Muscle layer of colon (tissue), 2 donors: ENCODE results near the gene TMEM156.
A peak's percentile ranks its signal among the peaks of the same experiment; 100 is the strongest.
"Not testable (repeated sequence)": the region's sequence is repeated elsewhere in the genome, so short reads cannot be mapped to it uniquely, and the experiment has no call there.

Experiments
- H3K27ac ChIP-seq: one replicate; pipeline ENCODE4 v1.7.0; 2013; ENCODE audit warnings: low read depth, mild to moderate bottlenecking, low read length, moderate library complexity
- H3K27me3 ChIP-seq, 2 donors: one replicate each; pipeline ENCODE4 v1.7.0; 2013; ENCODE audit warnings: low read length in 2 of 2, mild to moderate bottlenecking in 2 of 2; ENCODE audit not compliant: insufficient read depth in 2 of 2, control insufficient read depth in 1 of 2
- H3K36me3 ChIP-seq: one replicate; pipeline ENCODE4 v1.7.0; 2013; ENCODE audit warnings: mild to moderate bottlenecking, low read length; ENCODE audit not compliant: insufficient read depth
- H3K4me1 ChIP-seq: one replicate; pipeline ENCODE4 v1.7.0; 2013; ENCODE audit warnings: mild to moderate bottlenecking, low read length; ENCODE audit not compliant: insufficient read depth
- H3K4me3 ChIP-seq, 2 donors: one replicate each; pipeline ENCODE4 v1.7.0; 2013; ENCODE audit warnings: low read length in 2 of 2, low read depth in 1 of 2, mild to moderate bottlenecking in 1 of 2, moderate library complexity in 1 of 2
- H3K9ac ChIP-seq: one replicate; pipeline ENCODE4 v1.7.0; 2013; ENCODE audit warnings: low read length
- H3K9me3 ChIP-seq: one replicate; pipeline ENCODE4 v1.7.0; 2013; ENCODE audit warnings: mild to moderate bottlenecking, low read length
- donor health status: abdominal sarcoma.
- donor health status: Adenocarcinoma of cecum.

The TMEM156 gene

GRCh38 chr4:38952017-38952416 lies 80.2 kb downstream of the TMEM156 start:
- H3K9me3 ChIP-seq = no peaks in the 10 kb centered on the region
- H3K36me3 ChIP-seq = no peaks in the 10 kb centered on the region
- peak overlapping the region; percentile 20 for H3K27ac ChIP-seq
- no peaks in the 10 kb centered on the region for H3K27me3 ChIP-seq
- no peak overlapping the region for H3K4me3 ChIP-seq
- peaks cover 33% of the 10 kb centered on the region for H3K4me1 ChIP-seq
- H3K9ac ChIP-seq = no peak overlapping the region

GRCh38 chr4:38951598-38951997 lies 80.6 kb downstream of the TMEM156 start:
- peaks cover 37% of the 10 kb centered on the region for H3K4me1 ChIP-seq
- no peak overlapping the region for H3K9ac ChIP-seq
- peak overlapping the region; percentile 20 for H3K27ac ChIP-seq

GRCh38 chr4:38950734-38951133 lies 81.5 kb downstream of the TMEM156 start:
- no peak overlapping the region for H3K9ac ChIP-seq
- no peak overlapping the region for H3K27ac ChIP-seq
- peaks cover 42% of the 10 kb centered on the region for H3K4me1 ChIP-seq
- H3K9me3 ChIP-seq = no peaks in the 10 kb centered on the region
- H3K27me3 ChIP-seq = no peaks in the 10 kb centered on the region
- H3K36me3 ChIP-seq = no peaks in the 10 kb centered on the region
- no peak overlapping the region for H3K4me3 ChIP-seq

More at GRCh38 chr4:38951598-38951997, 80.6 kb downstream of the TMEM156 start:
- no peaks in the 10 kb centered on the region for H3K27me3 ChIP-seq
- H3K4me3 ChIP-seq = no peak overlapping the region
- H3K9me3 ChIP-seq = no peaks in the 10 kb centered on the region
- H3K36me3 ChIP-seq = no peaks in the 10 kb centered on the region

GRCh38 chr4:38950159-38950558 lies 82.0 kb downstream of the TMEM156 start:
- Histone ChIP-seq H3K4me1 (peaks cover 42% of the 10 kb centered on the region), H3K9me3 (no peaks in the 10 kb centered on the region), H3K36me3 (no peaks in the 10 kb centered on the region), H3K4me3 (no peak overlapping the region), H3K9ac (no peak overlapping the region), H3K27ac (peak overlapping the region; percentile 59), H3K27me3 (no peaks in the 10 kb centered on the region)

- Histone ChIP-seq H3K4me3 (no peak overlapping the region), H3K27ac (peak overlapping the region; percentile 59), H3K4me1 (peaks cover 42% of the 10 kb centered on the region), H3K9ac (no peak overlapping the region), H3K27me3 (no peaks in the 10 kb centered on the region), H3K36me3 (no peaks in the 10 kb centered on the region), H3K9me3 (no peaks in the 10 kb centered on the region)
Observed at GRCh38 chr4:38949411-38950051, 82.7 kb downstream of the TMEM156 start.

- Histone ChIP-seq H3K9me3 (no peaks in the 10 kb centered on the region), H3K4me1 (peaks cover 42% of the 10 kb centered on the region), H3K9ac (no peak overlapping the region), H3K27me3 (no peaks in the 10 kb centered on the region), H3K36me3 (no peaks in the 10 kb centered on the region), H3K27ac (peak overlapping the region; percentile 59), H3K4me3 (no peak overlapping the region)
Observed at GRCh38 chr4:38948551-38948950, 83.7 kb downstream of the TMEM156 start.

GRCh38 chr4:38946919-38947318 lies 85.3 kb downstream of the TMEM156 start:
- Histone ChIP-seq H3K36me3 (no peaks in the 10 kb centered on the region), H3K9me3 (no peaks in the 10 kb centered on the region), H3K9ac (peak overlapping the region; percentile 18), H3K4me3 (no peak overlapping the region), H3K27me3 (no peaks in the 10 kb centered on the region), H3K27ac (peak overlapping the region; percentile 45), H3K4me1 (peaks cover 53% of the 10 kb centered on the region)

GRCh38 chr4:38944440-38944839 lies 87.8 kb downstream of the TMEM156 start:
- no peak overlapping the region for H3K9ac ChIP-seq
- no peaks in the 10 kb centered on the region for H3K9me3 ChIP-seq
- H3K4me1 ChIP-seq = peaks cover 49% of the 10 kb centered on the region
- no peaks in the 10 kb centered on the region for H3K27me3 ChIP-seq
- peak overlapping the region; percentile 82 for H3K27ac ChIP-seq
- H3K36me3 ChIP-seq = peaks cover 14% of the 10 kb centered on the region
- H3K4me3 ChIP-seq = no peak overlapping the region

GRCh38 chr4:38943343-38943742 lies 88.9 kb downstream of the TMEM156 start:
- peak overlapping the region; percentile 82 for H3K27ac ChIP-seq
- H3K36me3 ChIP-seq = peaks cover 19% of the 10 kb centered on the region
- no peaks in the 10 kb centered on the region for H3K9me3 ChIP-seq
- H3K27me3 ChIP-seq = no peaks in the 10 kb centered on the region
- peaks cover 41% of the 10 kb centered on the region for H3K4me1 ChIP-seq
- H3K4me3 ChIP-seq = no peak overlapping the region
- H3K9ac ChIP-seq = no peak overlapping the region

GRCh38 chr4:38941906-38942305 lies 90.3 kb downstream of the TMEM156 start:
- peak overlapping the region; percentile 64 for H3K27ac ChIP-seq
- H3K36me3 ChIP-seq = peaks cover 31% of the 10 kb centered on the region
- not testable (repeated sequence) for H3K27me3 ChIP-seq, H3K4me3 ChIP-seq, H3K9ac ChIP-seq, H3K9me3 ChIP-seq
- peaks cover 34% of the 10 kb centered on the region for H3K4me1 ChIP-seq

GRCh38 chr4:38940476-38940875 lies 91.7 kb downstream of the TMEM156 start:
- Histone ChIP-seq H3K4me3 (no peak overlapping the region), H3K9ac (no peak overlapping the region), H3K36me3 (peaks cover 35% of the 10 kb centered on the region), H3K9me3 (no peaks in the 10 kb centered on the region), H3K27me3 (no peaks in the 10 kb centered on the region), H3K4me1 (peaks cover 28% of the 10 kb centered on the region), H3K27ac (peak overlapping the region; percentile 52)

- no peak overlapping the region for H3K4me3 ChIP-seq
- H3K9me3 ChIP-seq = no peaks in the 10 kb centered on the region
- H3K9ac ChIP-seq = no peak overlapping the region
- peaks cover 40% of the 10 kb centered on the region for H3K36me3 ChIP-seq
- H3K27ac ChIP-seq = no peak overlapping the region
- H3K27me3 ChIP-seq = no peaks in the 10 kb centered on the region
- H3K4me1 ChIP-seq = peaks cover 33% of the 10 kb centered on the region
Observed at GRCh38 chr4:38939165-38939564, 93.0 kb downstream of the TMEM156 start.
